Measurements from ENCODE around the gene POLA2.
"Not testable (repeated sequence)": the region's sequence is repeated elsewhere in the genome, so short reads cannot be mapped to it uniquely, and the experiment has no call there.

The POLA2 gene

DNA sequence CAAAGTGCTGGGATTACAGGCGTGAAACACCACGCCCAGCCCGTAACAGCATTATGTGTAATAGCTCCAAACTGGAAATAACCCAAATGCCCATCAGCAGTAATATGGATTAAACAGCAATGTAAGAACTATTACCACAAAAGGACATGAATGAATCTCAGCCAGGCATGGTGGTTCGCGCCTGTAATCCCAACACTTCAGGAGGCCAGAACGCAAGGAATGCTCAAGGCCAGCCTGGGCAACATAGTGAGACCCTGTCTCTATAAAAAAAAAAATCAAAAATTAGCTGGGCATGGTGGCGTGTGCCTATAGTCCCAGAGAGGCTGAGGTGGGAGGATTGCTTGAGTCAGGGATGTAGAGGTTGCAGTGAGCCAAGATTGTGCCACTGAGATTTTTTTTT, 68.8 kb downstream of the POLA2 start:
- DNase-seq (ENCODE audit: low read depth in 2 of 2), result no peak

GRCh38 chr11:65332591-65332990, 70.8 kb downstream of the POLA2 start:
- DNase-seq (ENCODE audit: low read depth in 2 of 2), result not testable (repeated sequence)

DNA sequence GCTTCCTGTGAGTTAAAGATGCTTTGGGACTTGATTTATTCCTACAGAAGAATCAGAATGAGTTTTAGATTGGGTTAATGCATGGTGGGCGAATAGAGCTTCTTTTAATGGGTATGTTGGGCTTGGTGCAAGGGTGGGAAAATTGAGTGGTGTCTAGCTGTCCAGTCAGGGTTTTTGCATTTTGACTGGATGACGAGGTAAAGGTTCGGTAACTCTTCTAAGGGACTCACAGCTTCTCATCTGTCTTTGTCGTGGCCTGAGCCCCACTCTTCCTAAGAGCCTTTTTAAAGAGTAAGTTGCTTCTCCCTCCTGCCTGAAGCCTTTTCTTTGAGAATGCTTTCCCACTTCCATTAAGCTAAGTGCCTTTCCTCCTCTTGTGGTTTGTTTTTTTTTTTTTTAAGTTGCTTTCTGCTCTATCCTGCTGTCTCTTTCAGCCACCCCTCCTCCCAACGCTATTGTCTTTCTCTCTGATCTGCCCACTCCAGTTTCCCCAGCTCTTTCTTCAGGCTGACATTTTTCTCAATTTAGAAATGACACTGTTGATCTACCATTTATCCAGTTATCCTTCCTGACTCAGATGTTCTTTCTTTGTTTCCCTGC, 73.0 kb downstream of the POLA2 start:
- no peak for DNase-seq (ENCODE audit: low read depth in 2 of 2)

DNA sequence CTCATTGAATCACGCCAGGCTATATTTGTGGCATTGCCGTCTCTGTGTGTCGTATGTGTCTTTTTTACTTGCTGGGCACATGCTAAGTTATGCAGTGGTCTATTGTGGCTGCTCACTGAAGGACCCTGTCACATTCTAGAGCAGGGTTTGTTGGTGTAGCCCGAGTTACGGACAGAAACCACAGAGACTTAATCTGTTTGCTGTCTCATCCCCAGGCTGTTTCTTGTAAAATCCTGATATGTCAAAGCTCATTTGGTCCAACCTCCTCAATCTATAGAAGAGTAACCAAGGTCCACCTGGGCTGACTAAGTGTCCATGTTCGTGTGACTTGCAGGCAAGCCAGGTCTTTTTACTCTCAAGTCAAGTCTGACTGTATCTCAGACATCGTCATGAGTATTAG, 76.9 kb downstream of the POLA2 start:
- no peak for DNase-seq (ENCODE audit: low read depth in 2 of 2)

DNA sequence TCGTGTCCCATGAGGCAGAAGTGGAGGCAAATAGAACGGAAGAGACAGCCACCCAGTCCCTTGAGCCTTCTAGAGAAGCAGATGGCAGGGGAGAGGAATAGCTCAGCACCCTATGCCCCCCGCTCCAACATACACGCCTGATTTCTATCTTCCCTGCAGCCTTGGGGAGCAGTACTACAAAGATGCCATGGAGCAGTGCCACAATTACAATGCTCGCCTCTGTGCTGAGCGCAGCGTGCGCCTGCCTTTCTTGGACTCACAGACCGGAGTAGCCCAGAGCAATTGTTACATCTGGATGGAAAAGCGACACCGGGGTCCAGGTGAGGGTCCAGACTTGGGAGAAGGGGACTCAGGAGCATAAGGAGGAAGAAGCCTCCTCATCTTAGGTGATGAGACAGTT, 78.5 kb downstream of the POLA2 start:
- no peak for DNase-seq (ENCODE audit: low read depth in 2 of 2)

- no peak for DNase-seq (ENCODE audit: low read depth in 2 of 2)
Observed at GRCh38 chr11:65341856-65342255, 80.1 kb downstream of the POLA2 start.
